IPS-NIHi7 (cell line): ENCODE results near the gene ADCYAP1R1.

Source experiments
- DNase-seq: peaks from one replicate; pipeline ENCODE4 v3.0.0; 2012; ENCODE audit warnings: mixed read lengths; ENCODE audit errors: extremely low spot score

Gene ADCYAP1R1

DNA sequence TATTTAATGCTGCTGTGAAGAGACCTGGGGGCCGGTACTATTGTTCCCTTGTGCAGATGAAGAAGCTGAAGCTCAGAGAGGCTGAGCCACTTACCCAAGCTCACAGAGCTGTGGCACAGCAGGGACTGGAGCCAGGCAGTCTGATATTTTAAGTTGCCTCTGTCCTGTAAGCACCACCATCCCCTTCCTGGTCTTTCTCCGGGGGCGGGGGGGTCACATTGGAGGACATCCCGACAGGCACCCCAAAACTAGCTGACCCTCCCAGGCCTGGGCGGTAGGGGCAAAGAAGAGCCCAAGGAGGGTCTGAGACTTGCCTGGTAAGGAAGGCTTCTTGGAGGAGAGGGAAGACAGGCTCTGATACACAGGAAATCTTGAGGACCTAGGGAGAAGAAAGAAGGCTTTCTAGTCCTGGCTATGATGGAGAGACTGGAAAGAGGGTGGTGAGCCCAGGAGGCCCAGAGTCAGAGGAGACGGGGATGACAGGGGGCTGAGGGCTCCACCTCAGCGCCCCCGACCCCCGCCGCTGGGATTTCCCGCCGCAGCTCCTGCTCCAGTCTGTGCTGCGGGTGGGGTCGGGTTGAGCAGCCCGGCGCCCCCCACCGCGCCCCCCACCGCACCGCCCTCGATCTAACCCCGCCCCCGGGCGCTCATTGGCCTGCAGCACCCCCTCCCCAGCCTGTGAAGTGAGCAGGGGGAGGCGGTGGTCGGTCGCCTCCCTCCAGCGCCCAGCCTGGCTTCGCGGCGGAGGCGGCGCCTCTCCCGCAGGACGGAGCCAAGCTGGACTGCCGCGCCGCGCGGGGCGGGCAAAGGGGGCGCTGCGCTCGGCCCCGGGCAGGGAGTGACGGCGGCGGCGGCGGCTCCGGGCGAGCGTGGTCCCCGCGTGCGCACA lies at the start of gene ADCYAP1R1:
ADCYAP1R1 (plus strand) TSS at position 711 of the 889 bp plus-strand sequence. CDS start 10,957 bp downstream, outside the sequence.
- DNase-seq = peak; percentile 96

DNA sequence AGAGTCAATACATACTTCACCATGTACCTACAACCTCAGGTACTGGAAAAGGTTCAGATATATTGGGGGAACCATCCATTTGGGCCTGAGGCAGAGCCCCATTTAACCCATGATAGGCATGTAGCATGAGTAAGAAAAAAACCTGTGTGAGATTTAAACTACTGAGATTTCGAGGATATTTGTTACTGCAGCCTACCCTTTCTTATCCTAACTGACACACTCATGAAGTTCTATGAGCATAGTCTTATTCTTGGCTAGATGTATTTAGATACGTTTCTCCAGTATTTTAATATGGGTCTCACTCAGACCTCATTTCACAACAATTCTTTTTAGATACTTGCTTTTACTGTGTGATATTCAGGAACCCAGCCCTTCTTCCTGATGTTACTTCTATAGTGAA lies 49.0 kb upstream of the ADCYAP1R1 start:
- DNase-seq = no peak

DNA sequence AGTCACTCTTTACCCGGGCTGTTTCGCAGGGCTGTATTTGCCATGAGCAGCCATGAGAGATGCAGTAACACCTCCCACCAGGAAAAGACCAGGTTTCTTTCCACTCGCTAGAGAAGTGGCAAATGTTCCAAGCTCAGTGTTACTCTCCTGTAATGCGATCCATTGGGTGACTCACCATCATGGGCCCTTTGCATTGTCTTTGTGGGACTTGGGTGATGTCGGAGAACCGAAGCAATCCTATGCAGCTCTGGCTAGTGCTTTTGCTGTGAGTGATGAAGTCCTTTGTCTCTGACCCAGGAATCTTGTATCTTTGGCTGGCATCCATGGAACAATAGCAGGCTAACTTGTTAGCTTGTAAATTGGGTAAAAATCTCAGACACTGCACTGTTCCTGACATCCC lies 48.4 kb upstream of the ADCYAP1R1 start:
- DNase-seq = no peak

DNA sequence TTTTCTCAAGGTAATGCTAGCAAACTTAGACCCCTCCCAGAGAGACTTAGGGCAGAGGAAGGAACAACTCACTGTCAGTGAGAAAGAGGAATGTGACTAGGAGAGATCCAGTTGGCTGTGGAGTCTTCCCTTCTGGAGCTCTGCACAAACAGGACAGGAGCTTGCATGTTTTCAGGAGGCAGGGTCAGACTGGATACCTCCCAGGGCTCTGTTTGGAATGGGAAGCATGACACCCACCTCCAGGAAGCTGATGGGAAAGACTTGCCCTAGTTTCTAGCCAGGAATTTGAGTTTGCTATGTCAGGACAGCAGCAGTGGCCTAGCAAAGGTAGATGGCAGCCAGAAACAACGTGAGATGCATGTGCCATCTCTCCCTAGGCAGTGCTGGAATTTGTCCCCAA lies 47.7 kb upstream of the ADCYAP1R1 start:
- no peak for DNase-seq

DNA sequence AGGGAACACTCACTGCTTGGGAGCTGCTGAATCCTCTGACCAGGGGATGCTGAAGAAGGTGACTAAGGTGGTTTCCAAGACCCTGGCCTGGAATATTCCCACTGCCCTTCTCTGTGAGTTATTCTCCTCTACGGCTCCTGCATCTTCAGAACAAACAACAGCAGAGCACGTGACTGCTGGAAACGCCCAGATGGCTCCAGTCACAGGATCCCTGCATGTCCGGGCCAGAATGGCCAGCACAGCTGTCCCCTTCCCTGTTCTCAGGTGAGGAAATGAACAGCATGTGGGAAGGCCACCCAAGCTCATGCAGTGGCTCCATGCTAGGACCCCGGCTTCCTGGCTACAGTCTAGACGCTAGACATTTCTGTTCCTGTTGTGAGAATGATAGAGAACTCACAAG lies 45.3 kb upstream of the ADCYAP1R1 start:
- no peak for DNase-seq

DNA sequence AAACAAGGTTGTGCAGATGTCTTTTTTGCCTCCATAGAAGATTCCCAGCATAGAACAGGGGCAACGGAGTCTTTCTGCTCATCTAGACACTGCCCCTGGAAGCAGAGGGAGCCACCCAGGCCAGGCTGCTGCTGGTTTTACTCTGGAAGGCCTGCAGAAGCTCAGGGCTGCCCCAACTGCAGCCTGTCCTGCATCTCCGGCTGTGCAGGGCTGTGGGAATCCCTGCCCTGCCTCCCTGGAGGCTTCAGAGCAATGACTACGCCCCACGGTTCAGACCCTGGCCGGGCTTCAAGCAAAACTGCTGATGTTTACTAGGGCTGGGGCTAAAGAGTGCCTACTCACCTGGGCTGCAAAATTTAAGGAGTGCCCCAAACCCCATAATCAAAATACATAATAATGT lies 44.5 kb upstream of the ADCYAP1R1 start:
- DNase-seq = no peak

DNA sequence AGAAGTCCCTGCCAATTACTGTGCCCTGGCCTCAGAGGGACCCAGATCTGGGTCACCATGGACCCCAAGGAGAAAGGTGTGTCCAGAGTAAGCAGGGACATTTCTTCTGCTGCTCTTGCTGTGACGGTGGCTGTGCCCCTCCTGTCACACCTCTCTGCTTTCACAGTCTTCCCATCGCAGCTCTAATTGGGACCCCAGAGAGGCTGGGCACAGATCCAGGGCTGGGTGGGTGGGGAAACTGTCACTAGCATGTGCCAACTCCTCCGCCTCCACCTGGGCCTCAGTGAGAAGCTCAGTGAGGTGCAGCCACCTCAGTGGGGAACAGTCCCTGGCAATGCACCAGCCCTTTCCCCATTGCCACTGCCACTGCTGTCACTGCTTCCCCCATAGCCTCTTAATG lies 37.3 kb upstream of the ADCYAP1R1 start:
- no peak for DNase-seq

DNA sequence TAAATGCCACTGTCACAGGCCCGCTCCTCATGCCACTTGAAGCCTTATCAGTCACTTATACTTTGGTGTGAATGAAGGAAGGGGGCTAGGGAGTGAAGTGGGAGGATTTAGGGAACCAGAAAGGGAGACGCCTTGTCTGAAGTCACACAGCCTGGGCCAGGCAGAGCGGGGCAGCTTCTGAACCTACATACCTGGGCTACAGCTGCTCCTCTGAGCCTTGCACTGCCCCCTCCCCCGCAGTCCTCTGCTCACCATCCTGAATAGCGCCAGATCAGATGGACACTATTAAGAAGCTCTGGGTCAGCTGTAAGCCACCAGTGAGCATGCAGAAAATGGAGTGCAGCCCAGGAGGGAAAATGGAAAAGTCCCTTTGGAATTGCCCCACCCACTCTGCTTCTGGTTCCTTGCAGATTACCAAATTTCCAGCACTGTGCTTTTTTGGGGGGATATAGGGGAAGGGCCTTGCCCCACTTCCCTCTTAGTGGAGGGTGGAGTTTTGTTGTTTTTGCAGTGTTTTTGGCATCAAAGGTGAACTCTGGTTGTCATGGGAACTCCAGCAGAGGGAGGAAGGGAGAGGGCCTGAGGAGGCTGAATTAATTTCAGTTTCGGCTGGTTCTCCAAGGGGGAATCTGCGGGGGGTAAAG lies 35.0 kb upstream of the ADCYAP1R1 start:
- no peak for DNase-seq

DNA sequence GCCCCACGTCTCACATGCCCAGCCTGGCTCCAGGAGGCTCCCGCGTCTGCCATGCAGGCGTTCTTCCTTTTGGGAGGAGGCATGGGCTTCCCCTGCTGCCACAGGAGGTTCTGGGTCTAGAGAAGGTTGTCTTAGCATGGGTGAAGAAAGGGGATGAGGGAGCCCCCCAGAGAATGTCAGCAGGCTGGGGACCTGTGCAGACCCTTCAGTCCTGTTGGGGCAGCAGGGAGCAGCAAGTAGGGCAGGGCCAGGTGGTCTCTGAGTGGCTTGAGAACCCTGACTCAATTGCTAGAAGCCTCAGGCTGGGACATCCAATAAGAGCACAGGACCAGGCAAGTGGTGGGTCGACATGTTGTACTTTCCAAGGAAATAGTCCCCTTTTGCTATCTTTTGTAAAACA lies 34.4 kb upstream of the ADCYAP1R1 start:
- no peak for DNase-seq

DNA sequence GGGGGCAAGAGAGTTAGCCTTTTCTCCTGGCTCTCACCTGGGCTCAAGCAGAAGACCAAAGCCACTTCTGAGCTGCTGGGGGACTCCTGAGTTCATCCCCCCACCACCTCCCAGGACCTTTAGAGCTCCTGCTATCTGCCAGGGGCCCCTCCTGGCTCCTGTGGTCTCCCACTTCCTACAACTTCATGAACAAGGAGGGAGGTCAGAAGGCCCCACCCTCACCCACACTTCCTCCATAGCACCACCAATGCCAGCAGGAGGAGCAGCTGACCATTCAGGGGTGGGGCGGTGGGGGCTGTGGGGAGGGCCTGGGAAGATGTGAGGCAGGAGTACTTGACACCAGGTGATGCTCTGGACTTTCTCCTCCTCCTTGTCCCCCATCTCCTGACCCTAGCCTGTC lies 32.6 kb upstream of the ADCYAP1R1 start:
- no peak for DNase-seq

DNA sequence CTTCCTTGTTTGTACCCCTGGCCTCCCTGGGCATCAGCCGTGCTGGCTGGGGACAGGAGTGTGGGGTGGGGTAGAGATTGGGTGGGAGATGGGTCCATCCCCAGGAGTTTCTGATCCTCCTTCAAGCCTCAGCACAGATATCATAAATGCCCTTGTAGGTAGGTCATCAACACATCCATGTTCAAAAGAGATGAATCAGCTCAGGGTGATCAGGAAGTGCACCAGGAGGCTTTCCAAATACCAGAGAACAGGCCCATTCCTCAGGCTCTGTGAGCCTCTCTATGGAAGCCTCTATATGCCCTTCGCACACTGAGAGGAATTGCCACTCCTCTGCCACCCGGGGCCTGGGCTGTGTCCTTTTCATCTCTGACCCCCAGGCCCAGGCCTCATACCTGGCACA lies 31.9 kb upstream of the ADCYAP1R1 start:
- DNase-seq = no peak

DNA sequence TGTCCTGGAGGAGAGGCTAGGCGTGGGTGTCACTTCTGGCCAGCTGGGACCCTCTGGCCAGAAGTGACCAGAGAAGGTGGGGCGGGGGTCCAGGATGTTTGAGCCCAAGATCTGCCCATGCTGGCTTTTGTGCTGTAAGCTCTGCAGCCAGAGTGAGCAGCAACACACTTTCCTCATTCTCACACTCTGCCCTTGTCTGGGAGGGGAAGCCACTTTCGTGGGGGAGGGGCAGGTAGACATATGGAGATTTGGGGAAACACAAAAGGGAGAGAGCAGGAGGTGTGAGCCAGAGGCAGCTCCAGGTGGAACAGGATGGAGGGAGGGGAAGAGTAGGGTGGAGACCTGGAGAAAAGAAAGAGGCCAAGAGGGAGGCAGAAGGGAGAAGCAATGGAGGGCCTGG lies 31.5 kb upstream of the ADCYAP1R1 start:
- peak; percentile 46 for DNase-seq

DNA sequence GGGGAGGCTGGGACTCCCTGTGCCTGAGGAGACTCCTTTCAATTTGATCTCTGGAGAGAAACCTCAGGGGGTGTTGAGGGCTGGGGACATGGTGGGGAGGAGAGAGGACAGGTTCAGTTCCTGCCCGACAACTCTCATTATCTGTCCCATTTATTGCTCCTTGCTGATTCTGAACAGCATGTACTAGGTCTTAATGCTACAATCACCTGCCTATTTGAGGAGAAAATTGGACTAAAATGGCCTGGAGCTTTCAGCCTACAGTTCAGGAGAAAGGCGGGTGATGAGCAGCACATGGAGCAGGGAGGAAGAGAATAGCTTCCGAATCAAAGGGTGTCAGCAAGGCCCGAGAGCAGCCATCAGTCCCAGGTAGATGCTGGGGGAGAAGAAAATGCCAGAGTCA lies 30.0 kb upstream of the ADCYAP1R1 start:
- DNase-seq = no peak

DNA sequence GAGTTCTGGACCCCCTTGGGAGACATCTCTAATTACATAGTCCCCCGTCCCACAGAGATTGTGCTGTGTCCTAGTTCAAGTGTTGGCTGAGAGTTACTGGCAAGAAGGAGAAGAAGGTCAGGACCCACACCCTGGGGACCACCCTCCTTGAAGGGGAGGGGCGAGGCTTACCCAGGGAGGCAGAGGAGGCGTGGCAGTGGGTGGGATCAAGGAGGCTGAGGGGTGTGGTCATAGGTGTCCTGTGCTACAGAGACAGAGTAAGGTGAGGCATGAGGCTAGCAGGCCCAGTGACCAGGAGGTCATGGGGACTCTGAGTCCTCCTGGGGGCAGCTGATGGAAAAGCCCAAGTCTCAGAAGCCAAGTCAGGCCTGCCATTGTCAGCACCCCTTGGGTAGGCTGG lies 29.4 kb upstream of the ADCYAP1R1 start:
- peak; percentile 56 for DNase-seq

DNA sequence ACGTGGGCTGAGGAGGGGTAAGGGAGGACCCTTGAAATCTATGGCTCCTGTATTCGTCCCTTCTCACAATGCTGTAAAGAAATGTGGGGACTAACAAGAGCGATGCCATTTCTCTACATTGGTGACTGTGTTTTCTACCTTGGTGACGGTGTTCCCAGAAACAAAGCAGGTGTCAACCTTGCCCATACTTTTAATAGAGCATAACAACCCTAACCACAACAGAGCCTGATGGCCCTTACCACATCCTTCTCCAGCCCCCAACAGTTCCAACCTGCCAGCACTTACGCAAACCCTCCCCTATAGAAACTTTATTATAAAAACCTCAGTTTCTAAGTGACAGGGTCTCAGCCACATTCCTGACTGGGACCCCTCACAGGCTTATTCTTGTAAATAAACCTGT lies 28.2 kb upstream of the ADCYAP1R1 start:
- DNase-seq = no peak

DNA sequence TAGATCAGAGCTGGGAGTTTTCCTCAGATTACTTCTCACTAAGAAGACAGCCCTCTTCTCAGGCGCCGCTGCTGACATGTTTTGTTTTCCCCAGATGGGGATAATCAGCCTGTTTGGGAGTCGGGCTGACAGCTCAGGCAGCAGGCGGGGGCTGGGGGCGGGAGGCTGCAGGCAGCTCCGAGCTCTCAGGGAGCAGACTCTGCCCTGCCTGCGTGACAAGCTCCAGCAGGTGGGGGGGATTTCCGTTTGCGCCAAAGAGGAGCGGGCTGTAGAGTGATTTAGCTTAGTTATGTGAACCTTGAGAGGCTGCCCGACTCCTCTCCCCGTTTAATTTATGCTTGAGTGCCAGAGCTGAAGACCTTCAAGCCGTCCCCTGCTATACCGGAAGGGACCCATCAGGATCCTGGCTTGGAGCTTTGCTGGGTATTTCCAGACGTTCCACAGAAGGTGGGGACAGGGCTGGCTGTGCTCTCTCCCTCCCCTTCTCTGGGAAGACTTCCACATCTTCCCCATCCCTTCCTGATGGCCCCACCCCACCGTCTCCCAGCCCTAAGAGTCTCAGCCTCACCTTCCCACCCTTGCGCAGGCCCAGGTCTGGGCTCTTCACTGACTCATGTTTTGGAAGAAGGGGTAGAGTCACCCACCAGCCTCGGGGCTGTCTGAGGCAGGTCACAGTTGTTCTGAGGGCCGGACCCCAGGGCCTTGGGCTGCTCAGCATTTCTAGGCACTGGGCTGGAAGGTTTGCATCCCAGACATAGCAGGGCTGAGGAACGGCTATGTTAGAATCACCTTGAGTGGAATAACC lies 24.7 kb upstream of the ADCYAP1R1 start:
- peak; percentile 81 for DNase-seq

DNA sequence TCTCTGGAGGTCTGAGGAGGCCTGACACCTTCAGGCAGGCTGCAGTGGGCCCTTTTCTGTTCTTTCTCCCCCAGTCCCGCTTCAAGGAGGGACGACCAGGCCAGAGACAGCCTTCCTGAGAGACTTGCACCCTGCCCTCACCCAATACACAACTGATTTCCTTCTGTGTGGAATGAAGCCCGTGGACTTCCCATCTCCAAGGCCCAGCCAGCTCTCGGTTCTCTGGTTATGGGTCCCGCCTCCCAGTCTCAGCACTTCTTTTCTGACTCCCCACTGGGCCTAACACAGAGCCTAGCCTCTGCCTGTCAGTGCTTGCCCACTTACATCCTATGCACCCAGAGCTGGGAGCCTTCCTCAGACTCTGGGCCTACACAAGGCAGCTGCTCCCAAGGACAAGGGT lies 24.1 kb upstream of the ADCYAP1R1 start:
- no peak for DNase-seq

DNA sequence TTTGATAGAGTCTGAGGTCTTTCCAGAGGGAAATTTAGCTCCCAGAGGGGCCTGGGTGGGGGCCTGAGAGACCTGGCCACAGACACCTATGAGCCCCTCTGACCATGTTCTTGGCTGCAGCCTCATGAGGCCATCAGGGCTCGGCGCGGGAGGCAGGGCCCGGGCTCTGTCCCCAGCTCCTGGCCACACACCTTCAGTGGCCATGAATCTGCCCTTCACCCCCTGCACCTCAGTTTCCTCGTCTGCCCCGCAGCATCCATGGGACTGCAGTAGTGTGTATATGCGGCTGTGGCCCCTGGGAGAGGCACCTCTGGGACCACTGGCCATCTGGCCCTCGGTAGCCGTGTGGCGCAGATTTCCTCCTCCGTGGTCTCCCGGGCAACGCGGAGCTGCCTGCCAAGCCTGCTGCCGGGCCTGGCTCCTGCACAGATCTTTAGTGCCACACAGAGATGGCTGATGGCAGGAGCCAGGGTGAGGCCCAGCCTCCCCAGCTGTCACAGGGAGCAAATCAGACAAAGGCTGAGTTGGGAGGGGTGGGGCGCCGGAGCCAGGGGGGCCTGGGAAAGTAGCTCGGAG lies 23.6 kb upstream of the ADCYAP1R1 start:
- no peak for DNase-seq

DNA sequence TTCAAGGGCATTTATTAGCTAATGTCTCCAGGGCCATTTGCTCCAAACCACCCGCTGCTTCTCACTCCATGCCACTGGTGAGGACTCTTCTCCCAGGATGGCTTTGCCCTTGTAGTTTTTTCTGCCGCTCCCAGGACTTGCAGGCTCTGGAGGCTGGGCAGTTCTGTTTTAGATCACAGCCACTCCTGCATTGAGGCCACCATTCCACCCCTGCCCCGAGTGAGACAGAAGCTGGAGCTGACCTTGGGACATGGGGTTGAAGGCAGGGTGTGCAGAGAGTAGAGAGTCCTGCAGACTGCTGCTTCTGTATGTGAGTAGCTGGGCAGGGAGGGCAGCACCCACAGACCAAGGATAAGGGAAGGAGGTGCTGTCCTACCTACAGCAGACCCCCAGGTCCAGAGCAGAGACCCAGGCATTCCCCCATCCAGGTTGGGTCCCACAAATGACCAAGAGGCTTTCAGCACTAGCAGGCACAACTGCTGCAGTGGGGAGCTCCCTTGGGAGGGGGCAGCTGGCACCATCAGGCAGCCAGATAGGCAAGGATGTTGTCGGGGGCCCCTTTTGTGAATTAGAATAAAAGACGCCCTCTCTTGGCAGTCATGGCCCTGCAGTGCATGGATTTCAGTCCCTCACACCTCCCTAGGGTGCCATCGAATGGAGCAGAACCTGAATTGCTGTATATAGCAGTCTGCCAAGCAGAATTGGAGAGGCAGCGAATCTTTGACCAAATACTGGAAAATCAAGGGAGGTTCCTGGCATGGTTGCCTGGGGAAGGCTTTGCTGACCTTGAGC lies 22.7 kb upstream of the ADCYAP1R1 start:
- DNase-seq = no peak

DNA sequence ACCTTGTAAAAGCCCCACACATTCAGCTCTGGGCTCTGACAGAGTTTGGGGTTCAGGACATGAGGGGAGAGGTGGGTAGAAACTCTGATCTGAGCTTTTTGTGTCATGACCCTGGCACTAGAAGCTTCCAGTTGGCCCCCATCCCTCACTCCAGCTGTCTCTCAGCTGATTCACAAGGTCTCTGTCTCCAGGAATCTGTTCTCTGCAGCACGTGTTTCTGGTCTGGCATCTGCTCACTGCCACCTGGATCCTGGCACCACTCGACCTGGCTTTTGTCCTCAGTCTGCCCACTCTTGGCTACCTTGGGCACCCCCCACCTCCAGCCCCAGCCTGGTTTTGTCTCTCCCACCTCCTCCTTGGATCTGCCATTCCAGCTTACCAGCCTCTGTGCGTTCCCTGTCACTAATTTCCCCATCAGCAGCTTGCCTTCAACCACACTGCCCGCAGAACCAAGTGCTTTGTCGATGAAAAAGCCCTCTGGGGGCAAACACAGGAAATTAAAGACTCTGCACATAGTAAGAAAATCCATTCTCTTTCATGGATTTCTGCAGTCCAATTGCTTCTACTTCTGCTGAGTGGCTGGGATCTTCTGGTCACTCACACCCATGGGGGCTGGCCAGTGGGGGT lies 18.3 kb upstream of the ADCYAP1R1 start:
- no peak for DNase-seq

DNA sequence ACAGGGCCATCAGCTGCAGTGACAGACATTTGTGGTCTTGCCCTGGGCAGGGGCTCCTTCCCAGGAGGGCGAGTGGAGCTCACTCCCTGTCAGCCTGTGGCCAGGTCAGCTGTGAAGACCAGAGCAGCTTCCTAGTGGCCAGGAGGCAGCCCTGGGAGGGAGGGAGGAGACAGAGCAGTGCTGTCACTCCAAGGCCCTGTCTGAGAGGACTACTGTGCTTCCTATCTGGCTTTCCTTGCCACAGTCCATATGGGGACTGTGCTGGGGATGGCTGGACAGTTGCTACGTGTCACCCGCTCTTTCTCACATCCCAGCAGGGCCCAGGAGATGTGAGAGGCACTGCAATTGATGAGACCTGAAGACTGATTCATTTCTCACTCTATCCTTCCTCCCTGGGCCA lies 15.2 kb upstream of the ADCYAP1R1 start:
- no peak for DNase-seq
